NCI-H345 treated with DMSO at 0.1 percent for 48 hours (cell line): Measurements from ENCODE around the gene IL22RA1.

Source experiments
- DNase-seq: peaks from one replicate; lab custom pipeline; 2025; ENCODE audit not compliant: unreplicated experiment; lab: John Stamatoyannopoulos, UW

Gene IL22RA1

GRCh38 chr1:24117132-24117531 is 25.8 kb downstream of the IL22RA1 start:
- no peak for DNase-seq

- DNase-seq, result no peak
Observed at GRCh38 chr1:24114753-24115152, 28.2 kb downstream of the IL22RA1 start.

GRCh38 chr1:24113641-24114033 is 29.3 kb downstream of the IL22RA1 start:
- DNase-seq, result no peak

- DNase-seq, result no peak
Observed at GRCh38 chr1:24111996-24112779, 30.8 kb downstream of the IL22RA1 start, which contains the start of gene MYOM3. Gene MYOM3 (minus strand): TSS chr1:24112135. CDS start chr1:24108636, 3,499 bp downstream.

DNA sequence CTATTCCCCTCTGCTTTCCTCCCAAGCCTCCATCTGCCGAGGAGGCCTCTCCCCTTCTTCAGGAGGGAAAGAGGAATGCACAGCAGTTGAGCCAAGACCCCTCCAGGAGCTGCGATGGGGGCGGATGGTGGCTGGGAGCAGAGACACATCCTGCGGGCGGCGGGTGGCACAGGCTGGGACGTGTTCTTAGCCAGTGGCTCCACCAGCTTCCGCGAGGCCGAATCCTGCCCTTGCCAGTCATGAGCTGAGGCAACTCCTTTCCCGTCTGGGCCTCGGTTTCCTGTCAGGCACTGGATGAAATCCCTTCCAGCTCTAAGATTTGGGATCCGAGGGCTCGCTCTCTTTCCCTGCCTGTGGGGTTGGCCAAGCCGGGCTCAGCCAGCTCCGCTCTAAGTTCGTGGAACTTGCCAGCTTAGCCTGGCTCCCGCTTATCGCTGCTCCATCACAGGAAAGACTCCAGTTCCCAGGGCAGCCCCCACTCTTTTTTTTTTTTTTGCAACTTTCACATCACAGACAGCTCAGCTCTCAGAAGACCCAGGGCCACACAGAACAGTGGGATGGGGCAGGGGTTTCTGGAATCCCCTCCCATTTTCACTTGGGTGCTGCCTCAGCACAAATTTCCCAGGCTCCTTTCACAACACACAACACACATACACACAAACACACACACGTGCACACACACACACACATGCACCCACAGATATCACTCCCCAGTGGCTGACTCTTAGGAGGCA is 31.5 kb downstream of the IL22RA1 start:
- DNase-seq, result no peak

GRCh38 chr1:24110642-24111261 is 32.2 kb downstream of the IL22RA1 start:
- DNase-seq, result no peak

GRCh38 chr1:24109686-24110475 is 33.1 kb downstream of the IL22RA1 start:
- DNase-seq, result no peak

- DNase-seq, result no peak
Observed at GRCh38 chr1:24109166-24109483, 33.8 kb downstream of the IL22RA1 start.

GRCh38 chr1:24108334-24109165 is 34.4 kb downstream of the IL22RA1 start:
- DNase-seq, result no peak

DNA sequence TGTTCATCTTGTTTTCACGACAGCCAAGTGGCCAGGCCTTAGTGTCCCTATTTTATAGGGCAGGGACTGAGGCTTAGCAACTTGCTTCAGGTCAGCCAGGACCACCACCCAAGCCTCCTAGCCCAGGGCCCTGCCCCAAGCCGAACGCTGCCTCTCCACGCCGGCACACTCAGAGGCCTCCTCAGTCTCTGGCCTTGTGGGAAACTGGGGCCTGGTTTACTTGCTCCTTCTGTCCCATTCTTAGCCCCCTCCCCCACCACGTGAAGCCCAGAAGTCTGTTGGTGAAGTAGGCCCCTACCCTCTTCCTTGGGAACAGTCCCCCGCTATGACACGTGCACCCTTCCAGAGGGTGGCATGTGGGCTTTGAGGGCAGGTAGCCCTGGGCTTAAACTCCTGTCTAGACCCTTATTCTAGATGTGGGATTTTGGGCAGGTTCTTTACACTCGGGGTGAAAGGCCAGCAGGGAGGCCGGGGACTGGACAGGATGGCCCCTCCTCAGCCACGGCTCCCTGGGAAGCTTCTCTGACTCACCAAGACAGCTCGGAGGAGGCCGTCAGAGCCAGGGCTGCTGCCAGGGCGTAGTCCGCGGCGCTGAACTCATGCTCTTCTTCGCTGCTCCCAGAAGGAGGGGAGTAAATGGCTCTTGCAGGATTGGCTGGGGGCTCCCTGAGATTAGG is 35.3 kb downstream of the IL22RA1 start:
- DNase-seq, result no peak

DNA sequence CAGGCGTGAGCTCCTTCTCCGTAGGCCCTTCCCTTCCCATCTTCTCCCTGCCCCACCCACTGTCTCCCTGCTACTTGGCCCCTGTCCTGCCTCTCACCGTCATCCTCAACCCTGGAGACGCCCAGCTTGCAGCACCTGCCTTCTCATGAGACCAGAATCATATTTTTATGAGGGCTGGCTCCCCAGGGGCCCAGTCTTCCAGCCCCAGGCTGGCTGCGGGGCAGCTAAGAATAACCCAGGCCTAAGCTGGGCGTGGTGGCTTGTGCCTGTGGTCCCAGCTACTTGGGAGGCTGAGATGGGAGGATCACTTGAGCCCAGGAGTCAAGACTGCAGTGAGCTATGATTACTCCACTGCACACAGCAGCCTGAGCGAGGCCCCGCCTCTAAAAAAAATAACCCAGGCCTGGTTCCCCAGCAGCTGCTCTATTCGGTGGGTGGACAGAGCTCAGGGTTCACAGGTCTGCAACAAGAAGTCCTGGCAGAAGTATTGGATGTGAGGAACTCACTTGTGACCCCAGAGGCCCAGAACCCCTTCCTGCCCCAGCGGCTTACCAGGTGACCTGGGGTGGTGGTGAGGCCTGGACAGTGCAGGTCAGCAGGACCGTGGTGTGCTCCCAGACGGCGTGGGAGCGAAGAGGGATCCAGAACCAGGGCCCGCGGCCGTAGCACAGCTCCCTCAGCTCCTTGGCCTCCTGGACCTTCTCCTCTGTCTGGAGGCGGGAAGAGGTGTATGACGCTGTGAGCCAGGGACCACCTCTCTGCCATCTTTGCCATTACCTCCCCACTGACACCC is 37.4 kb downstream of the IL22RA1 start:
- DNase-seq, result no peak

- no peak for DNase-seq
Observed at GRCh38 chr1:24104854-24105253, 38.1 kb downstream of the IL22RA1 start.

DNA sequence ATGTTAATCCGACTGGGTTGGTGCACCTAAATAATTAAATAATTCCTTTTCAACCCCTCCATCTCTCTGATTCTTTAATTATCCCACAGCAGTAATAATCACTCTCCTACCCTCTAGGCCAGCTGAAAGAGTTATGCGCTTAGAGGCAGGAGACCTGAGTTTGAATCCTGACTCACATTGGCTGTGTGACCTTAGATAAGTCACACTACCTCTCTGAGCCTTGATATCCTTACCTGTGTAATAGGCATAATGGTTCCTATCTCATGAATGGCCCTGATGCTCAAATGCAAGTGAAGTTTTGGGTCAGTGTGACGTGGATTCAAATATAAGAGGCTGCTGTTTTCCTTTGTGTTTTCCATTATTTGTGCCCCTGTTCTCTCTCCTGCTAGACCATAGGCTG is 39.1 kb downstream of the IL22RA1 start:
- DNase-seq, result no peak

DNA sequence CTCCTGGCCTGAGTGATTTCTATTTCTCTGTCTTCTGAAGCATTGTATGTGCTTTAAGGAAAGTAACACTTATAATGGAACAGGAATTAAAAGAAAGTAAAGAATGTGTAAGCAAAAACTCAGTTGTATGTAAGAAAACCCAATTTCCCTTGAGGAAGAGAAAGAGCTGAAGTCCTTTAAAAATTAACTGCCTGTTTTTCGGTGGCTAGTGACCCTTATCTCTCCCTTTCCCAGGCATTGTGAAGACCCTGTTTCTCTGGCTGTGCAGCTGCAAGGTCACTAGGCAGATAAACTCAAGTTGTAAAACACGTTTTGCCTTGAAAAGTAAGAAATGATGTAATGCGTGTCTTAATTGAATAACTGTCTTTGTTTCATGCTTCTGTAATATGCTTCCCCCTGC is 39.5 kb downstream of the IL22RA1 start:
- no peak for DNase-seq

DNA sequence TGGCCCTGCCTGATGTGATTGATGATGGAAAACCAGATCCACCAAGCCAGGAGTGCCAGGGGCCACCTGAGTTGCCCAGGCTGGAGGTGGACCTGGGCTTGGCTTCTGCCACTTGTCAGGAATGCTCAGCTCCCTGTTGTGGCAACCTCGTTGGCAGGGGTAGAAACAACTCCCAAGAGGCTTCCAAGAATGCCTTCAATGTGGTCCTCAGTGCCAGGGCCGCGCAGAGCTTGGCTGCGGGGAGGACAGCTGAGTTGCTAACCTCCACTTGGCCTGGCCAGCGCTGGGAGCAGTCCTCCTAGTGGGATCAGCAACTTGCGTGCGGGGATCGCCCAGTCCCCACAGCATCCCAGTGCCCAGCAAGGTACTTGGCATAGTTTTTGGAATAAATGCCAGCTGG is 40.0 kb downstream of the IL22RA1 start:
- no peak for DNase-seq

DNA sequence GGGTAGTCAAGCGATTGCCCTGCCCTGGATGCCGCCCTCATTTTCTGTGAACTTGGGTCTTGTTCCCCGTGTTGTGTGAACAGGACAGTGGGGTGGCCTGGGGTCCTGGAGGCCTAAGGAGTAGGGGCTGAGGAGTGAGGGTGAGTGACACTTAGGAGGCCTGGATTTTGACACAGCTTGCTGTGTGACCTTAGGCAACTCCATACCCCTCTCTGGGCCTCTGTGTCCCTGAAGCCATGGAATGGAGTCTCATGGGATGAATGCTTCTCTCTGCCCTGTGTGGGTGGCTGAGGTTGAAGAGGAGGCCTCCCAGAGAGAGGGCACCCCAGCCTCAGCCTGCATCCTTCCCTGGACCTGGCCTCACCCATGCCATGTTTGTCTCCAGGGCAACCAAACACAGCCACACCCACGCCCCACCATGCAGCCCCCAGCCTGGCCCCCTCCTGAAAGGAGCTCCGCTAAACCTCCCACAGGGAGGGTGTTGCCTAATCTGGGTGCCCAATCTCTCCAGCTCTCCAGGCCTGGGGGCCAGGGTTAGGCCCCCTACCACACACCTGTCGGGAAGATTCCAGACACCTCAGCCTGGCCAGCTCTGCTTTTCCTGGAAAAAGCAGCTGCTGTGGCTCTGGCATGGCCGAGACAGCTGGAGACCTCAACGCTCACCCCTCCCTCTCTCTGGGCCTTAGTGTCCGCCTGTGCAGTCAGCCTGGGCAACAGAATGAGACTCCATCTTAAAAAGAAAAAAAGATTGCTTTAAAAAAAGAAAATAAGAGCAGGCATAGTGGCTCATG is 40.9 kb downstream of the IL22RA1 start:
- no peak for DNase-seq

- DNase-seq, result no peak
Observed at GRCh38 chr1:24100945-24101737, 41.8 kb downstream of the IL22RA1 start.
